Mucosa of descending colon (tissue), 3 donors: Measurements from ENCODE around the gene SHANK3. TPM values are rescaled to one million over a fixed set of nuclear protein-coding genes. Genes with fewer than 3 reads are reported as not detected.

ENCODE experiments used
- ATAC-seq: fragments of 200-7000 bp; cut with Tn5 transposase; one replicate; pipeline ENCODE4 v1.9.1; 2020; ENCODE audit warnings: mild to moderate bottlenecking, moderate library complexity
- DNase-seq, 3 donors: peaks; one replicate each; pipeline ENCODE4 v3.0.0-alpha.2; 2020
- H3K36me3 ChIP-seq: fragments of 200-600 bp; one replicate; pipeline ENCODE4 v1.8.0; 2021; ENCODE audit warnings: low read depth, mild to moderate bottlenecking
- H3K4me1 ChIP-seq: fragments of 200-600 bp; one replicate; pipeline ENCODE4 v1.8.0; 2021; ENCODE audit warnings: low read depth, mild to moderate bottlenecking
- H3K4me3 ChIP-seq: fragments of 200-600 bp; one replicate; pipeline ENCODE4 v1.8.0; 2021; ENCODE audit warnings: mild to moderate bottlenecking
- H3K9me3 ChIP-seq: fragments of 200-600 bp; one replicate; pipeline ENCODE4 v1.8.0; 2021; ENCODE audit warnings: mild to moderate bottlenecking
- intact Hi-C, 2 donors: fragments of 100-400 bp; cut with DNase I in 1 of 2; cut with micrococcal nuclease in 1 of 2; formaldehyde crosslinking; loops; one replicate each; pipeline versions ENCODE4 v1.11.0 to v1.11.1; 2022; cut with DNase I, micrococcal nuclease
- total RNA-seq, 3 donors: library from RNA; stranded (reverse); fragmentation: NEBNext Ultra II Directional in 2 of 3; extraction: Animal tissue kit (Norgen Biotek cat#: 25700) in 2 of 3; gene quantifications; one replicate each; pipeline versions ENCODE4 v1.2.1 to v1.2.4, GENCODE V29; 2021 to 2023
- TF ChIP-seq, protein P1 (sequence below): fragments of 200-600 bp; IDR thresholded peaks from one replicate; pipeline ENCODE4 v1.8.0; 2022; ENCODE audit warnings: antibody characterized with exemption, mild to moderate bottlenecking
- donor health status: DM: no; HTN: no; CAD: no; lungs with moderate emphysema.
- donor health status: DM: no; HTN: no; CAD: no.
- donor health status: DM: no; HTN: yes; CAD: no.

The SHANK3 gene
- total RNA-seq, 3 donors from 2014 or later, result 3.9 to 14.2 (median 7.1) TPM

DNA sequence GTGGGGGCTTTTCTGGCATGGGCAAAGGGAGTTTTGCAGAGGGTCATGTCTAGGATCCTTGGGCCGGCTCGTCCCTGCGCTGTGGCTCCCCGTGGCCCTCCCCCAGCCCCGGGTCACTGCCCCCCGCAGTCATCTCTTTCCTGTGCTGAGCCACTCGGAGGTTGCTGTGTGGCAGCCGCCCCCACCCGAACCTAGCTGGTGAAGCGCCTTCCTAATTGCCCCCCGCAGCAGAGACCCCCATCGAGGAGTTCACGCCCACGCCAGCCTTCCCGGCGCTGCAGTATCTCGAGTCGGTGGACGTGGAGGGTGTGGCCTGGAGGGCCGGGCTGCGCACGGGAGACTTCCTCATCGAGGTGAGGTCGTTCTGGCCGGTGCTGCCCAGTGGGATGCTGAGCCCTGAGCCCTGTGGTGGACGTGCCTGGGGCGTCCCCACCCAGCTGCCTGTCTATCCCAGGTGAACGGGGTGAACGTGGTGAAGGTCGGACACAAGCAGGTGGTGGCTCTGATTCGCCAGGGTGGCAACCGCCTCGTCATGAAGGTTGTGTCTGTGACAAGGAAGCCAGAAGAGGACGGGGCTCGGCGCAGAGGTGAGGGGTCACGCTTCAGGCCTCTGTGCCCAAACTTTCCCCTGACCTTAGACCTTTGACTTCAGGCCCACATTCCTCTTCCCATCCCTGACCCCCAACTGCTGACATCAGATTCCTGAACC lies 32.0 kb downstream of the SHANK3 start:
- TF ChIP-seq, protein P1, sequence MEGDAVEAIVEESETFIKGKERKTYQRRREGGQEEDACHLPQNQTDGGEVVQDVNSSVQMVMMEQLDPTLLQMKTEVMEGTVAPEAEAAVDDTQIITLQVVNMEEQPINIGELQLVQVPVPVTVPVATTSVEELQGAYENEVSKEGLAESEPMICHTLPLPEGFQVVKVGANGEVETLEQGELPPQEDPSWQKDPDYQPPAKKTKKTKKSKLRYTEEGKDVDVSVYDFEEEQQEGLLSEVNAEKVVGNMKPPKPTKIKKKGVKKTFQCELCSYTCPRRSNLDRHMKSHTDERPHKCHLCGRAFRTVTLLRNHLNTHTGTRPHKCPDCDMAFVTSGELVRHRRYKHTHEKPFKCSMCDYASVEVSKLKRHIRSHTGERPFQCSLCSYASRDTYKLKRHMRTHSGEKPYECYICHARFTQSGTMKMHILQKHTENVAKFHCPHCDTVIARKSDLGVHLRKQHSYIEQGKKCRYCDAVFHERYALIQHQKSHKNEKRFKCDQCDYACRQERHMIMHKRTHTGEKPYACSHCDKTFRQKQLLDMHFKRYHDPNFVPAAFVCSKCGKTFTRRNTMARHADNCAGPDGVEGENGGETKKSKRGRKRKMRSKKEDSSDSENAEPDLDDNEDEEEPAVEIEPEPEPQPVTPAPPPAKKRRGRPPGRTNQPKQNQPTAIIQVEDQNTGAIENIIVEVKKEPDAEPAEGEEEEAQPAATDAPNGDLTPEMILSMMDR, result no peak
- intact Hi-C loops, result no loop called here
- DNase-seq (peak in 1 of 3 donors; percentile 15), ATAC-seq (no peak)
- Histone ChIP-seq H3K36me3 (no peaks in the 10 kb centered on the region), H3K4me1 (no peaks in the 10 kb centered on the region), H3K9me3 (no peaks in the 10 kb centered on the region), H3K4me3 (no peak overlapping the region)

DNA sequence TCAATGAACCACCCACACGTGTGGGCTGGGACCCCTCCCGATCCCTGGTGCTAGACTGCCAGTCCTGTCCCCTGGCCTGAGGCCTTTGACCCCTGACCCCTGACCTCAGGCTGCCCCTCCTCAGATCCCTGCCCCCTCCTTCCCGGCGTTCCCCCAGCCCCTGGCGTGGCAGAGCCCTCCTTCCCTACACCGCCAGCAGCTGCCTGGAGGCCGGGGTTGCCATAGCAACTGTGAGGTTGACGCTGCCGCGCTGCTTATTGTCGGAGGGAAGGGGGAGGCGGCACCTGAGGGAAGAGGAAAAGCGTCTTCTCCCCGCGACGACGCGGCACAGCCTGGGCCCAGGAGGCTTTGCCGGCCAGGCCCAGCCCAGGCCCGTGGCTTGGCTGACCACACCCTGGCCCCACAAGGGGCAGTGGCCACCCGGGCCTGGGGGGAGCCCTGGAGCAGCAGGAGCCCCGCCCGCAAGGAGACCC lies 32.6 kb downstream of the SHANK3 start:
- ATAC-seq (peak; percentile 51), DNase-seq (peak in 1 of 3 donors; percentile 61)
- TF ChIP-seq, protein P1, result no peak
- Histone ChIP-seq H3K4me3 (no peak overlapping the region), H3K9me3 (no peaks in the 10 kb centered on the region), H3K36me3 (no peaks in the 10 kb centered on the region), H3K4me1 (no peaks in the 10 kb centered on the region)
- intact Hi-C loops, result no loop called here

DNA sequence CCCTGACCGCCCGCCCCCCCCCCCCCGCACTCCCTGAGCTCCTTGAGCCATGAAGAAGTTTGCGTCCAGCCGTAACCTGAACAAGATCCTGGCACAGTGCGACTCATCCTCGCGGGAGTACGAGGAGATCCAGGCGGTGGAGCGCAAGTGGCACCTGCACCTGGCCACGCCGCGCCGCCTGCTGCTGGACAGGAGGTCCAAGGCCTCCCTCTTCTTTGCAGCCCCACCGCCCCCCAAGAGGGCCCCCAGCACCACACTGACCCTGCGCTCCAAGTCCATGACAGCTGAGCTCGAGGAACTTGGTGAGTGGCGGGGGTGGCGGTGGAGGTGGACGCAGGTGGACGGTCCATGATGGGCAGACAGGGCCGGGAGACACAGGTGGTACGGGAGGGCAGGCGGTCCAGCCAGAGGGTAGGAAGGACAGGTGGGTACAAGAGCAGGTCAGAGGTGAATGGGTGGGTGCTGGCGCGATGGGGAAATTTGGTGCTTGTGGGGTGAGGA lies 33.3 kb downstream of the SHANK3 start:
- DNase-seq, result peak in 1 of 3 donors; percentile 40

DNA sequence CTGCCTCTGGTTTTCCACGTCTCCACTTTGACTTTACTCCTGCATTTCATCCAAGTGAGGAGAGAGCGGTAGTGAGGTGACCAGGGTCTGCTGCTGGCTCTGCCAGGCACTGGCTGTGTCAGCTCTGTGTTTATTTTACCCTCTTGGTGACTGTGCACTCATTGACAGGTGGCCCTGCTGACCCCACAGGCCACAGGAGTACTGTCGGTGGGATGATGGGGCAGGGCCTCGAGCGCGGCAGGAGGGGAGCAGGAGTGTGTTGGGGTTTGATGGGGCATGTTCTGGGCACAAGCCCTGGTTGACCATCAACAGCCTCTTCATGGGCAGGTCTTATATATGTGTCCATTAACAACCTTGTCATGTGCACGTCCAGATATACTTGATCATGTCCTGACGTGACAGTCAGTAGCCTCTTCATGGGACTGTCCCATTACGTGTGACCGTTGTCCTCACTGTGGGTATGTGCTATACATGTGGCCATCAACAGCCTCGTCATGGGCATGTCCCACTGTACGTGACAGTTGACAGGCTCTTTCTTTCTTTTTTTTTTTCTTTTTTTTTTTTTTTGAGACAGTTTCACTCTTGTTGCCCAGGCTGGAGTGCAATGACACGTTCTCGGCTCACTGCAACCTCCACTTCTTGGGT lies 34.0 kb downstream of the SHANK3 start:
- no peaks in the 10 kb centered on the region for H3K9me3 ChIP-seq
- no peaks in the 10 kb centered on the region for H3K36me3 ChIP-seq
- TF ChIP-seq, protein P1, result no peak
- intact Hi-C loops, result no loop called here
- no peak overlapping the region for H3K4me3 ChIP-seq
- peak in 1 of 3 donors; percentile 13 for DNase-seq
- ATAC-seq, result no peak
- no peaks in the 10 kb centered on the region for H3K4me1 ChIP-seq

More for the DNA sequence above, 33.3 kb downstream of the SHANK3 start:
- intact Hi-C loops, result no loop called here
- Histone ChIP-seq H3K9me3 (no peaks in the 10 kb centered on the region), H3K4me3 (no peak overlapping the region), H3K4me1 (no peaks in the 10 kb centered on the region), H3K36me3 (no peaks in the 10 kb centered on the region)
- TF ChIP-seq, protein P1, result no peak
- no peak for ATAC-seq

DNA sequence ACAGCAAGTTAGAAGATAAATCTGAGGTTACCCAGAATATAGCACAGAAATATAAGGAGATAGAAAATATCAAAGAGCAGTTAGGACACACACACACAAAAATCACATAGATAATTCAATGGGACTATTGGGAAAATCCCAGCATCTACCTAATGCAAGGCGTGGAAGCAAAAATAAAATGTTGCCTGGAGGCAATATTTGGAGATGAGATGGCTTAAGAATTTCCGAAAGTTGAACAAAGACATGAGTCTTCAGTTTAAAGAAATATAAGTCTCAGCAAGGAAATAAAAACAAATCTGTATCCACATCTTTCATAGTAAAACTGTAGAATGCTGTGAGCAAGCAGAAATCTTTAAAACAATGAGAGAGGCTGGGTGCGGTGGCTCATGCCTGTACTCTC lies 35.9 kb downstream of the SHANK3 start:
- Histone ChIP-seq H3K4me1 (no peaks in the 10 kb centered on the region), H3K36me3 (no peaks in the 10 kb centered on the region), H3K4me3 (no peak overlapping the region), H3K9me3 (no peaks in the 10 kb centered on the region)
- no peak for ATAC-seq
- intact Hi-C loops, result no loop called here
- TF ChIP-seq, protein P1, result no peak
- DNase-seq, result no peak
